HEK293 (cell line): ENCODE results near the gene PP2D1.
"Not testable (repeated sequence)": the region's sequence is repeated elsewhere in the genome, so short reads cannot be mapped to it uniquely, and the experiment has no call there.

ENCODE experiments used
- CTCF ChIA-PET: fragments of 350-600 bp; formaldehyde crosslinking; extraction: SDS; loops from one replicate; lab custom pipeline; 2021; ENCODE audit warnings: antibody characterized with exemption; lab: Yijun Ruan, JAX
- POLR2A ChIA-PET: fragments of 300-600 bp; formaldehyde crosslinking; extraction: SDS; loops from one replicate; lab custom pipeline; 2020; ENCODE audit warnings: antibody characterized with exemption, inconsistent platforms; lab: Yijun Ruan, JAX
- H3K27ac ChIP-seq: fragments of 200-500 bp; sonication (Bioruptor generic); 2 replicates; pipeline ENCODE4 v1.5.1; 2014; ENCODE audit warnings: low read depth, low read length, control low read depth, inconsistent platforms; ENCODE audit errors: extremely low read depth
- H3K36me3 ChIP-seq, 2 experiments: fragments of 200-500 bp in 1 of 2; sonication (Bioruptor generic) in 1 of 2; 1 replicate in 1 of 2; 2 replicates in 1 of 2; pipeline ENCODE4 v1.5.1; 2014 to 2017; ENCODE audit warnings: inconsistent platforms in 2 of 2, low read length in 2 of 2; ENCODE audit not compliant: control insufficient read depth in 2 of 2, insufficient read depth in 1 of 2
- H3K4me1 ChIP-seq: fragments of 200-500 bp; sonication (Bioruptor generic); 2 replicates; pipeline ENCODE4 v1.5.1; 2014; ENCODE audit warnings: mild to moderate bottlenecking, low read length, inconsistent platforms; ENCODE audit not compliant: control insufficient read depth, insufficient read depth
- H3K4me3 ChIP-seq: 2 replicates; pipeline ENCODE4 v1.5.1; 2011; ENCODE audit warnings: low read depth, mild to moderate bottlenecking, control low read depth, low read length, moderate library complexity
- H3K9me3 ChIP-seq: fragments of 200-500 bp; sonication (Bioruptor generic); 2 replicates; pipeline ENCODE4 v1.5.1; 2014; ENCODE audit warnings: low read depth, low read length, inconsistent platforms; ENCODE audit not compliant: control insufficient read depth, insufficient read depth
- ATF2 ChIP-seq: fragments of 450-650 bp; formaldehyde crosslinking; IDR thresholded peaks from 2 replicates; pipeline ENCODE4 v1.5.1; 2016; ENCODE audit warnings: missing biosample characterization, missing genetic modification characterization, low read depth
- GLIS2 ChIP-seq: fragments of 450-650 bp; formaldehyde crosslinking; IDR thresholded peaks from 2 replicates; pipeline ENCODE4 v1.5.1; 2016; ENCODE audit warnings: missing biosample characterization, missing genetic modification characterization
- KLF1 ChIP-seq: fragments of 450-650 bp; formaldehyde crosslinking; IDR thresholded peaks from 2 replicates; pipeline ENCODE4 v1.5.1; 2016; ENCODE audit warnings: missing biosample characterization, missing genetic modification characterization
- SCRT1 ChIP-seq: fragments of 450-650 bp; formaldehyde crosslinking; IDR thresholded peaks from 2 replicates; pipeline ENCODE4 v1.5.1; 2016; ENCODE audit warnings: missing biosample characterization, missing genetic modification characterization, borderline replicate concordance
- SP3 ChIP-seq: fragments of 450-650 bp; formaldehyde crosslinking; IDR thresholded peaks from 2 replicates; pipeline ENCODE4 v1.5.1; 2016; ENCODE audit warnings: missing biosample characterization, missing genetic modification characterization
- ZBTB44 ChIP-seq: fragments of 450-650 bp; IDR thresholded peaks from 2 replicates; pipeline ENCODE4 v1.5.1; 2018; ENCODE audit warnings: missing biosample characterization, mild to moderate bottlenecking, missing genetic modification characterization
- ZEB2 ChIP-seq: fragments of 450-650 bp; formaldehyde crosslinking; IDR thresholded peaks from 2 replicates; pipeline ENCODE4 v1.5.1; 2016; ENCODE audit warnings: missing biosample characterization, missing genetic modification characterization
- ZNF10 ChIP-seq: fragments of 450-650 bp; formaldehyde crosslinking; IDR thresholded peaks from 2 replicates; pipeline ENCODE4 v1.5.1; 2017; ENCODE audit warnings: missing biosample characterization, missing genetic modification characterization
- ZNF2 ChIP-seq: fragments of 450-650 bp; formaldehyde crosslinking; IDR thresholded peaks from 2 replicates; pipeline ENCODE4 v1.5.1; 2016; ENCODE audit warnings: missing biosample characterization, missing genetic modification characterization
- ZNF202 ChIP-seq: fragments of 450-650 bp; formaldehyde crosslinking; IDR thresholded peaks from 2 replicates; pipeline ENCODE4 v1.5.1; 2016; ENCODE audit warnings: missing biosample characterization, missing genetic modification characterization, borderline replicate concordance
- ZNF302 ChIP-seq: fragments of 450-650 bp; formaldehyde crosslinking; IDR thresholded peaks from 2 replicates; pipeline ENCODE4 v1.5.1; 2016; ENCODE audit warnings: missing biosample characterization, missing genetic modification characterization, low read depth
- ZNF404 ChIP-seq: fragments of 450-650 bp; formaldehyde crosslinking; IDR thresholded peaks from 2 replicates; pipeline ENCODE4 v1.5.1; 2017; ENCODE audit warnings: missing biosample characterization, missing genetic modification characterization
- ZNF555 ChIP-seq: fragments of 450-650 bp; formaldehyde crosslinking; conservative IDR thresholded peaks from 2 replicates; pipeline ENCODE4 v1.5.1; 2017; ENCODE audit warnings: missing biosample characterization, mild to moderate bottlenecking, missing genetic modification characterization, inconsistent platforms
- ZNF654 ChIP-seq: fragments of 450-650 bp; formaldehyde crosslinking; IDR thresholded peaks from 2 replicates; pipeline ENCODE4 v1.5.1; 2016; ENCODE audit warnings: low read depth, missing biosample characterization, missing genetic modification characterization
- ZNF658 ChIP-seq: fragments of 450-650 bp; formaldehyde crosslinking; IDR thresholded peaks from 2 replicates; pipeline ENCODE4; 2016; ENCODE audit warnings: missing biosample characterization, missing genetic modification characterization
- ZNF664 ChIP-seq: fragments of 450-650 bp; formaldehyde crosslinking; IDR thresholded peaks from 2 replicates; pipeline ENCODE4 v1.5.1; 2016; ENCODE audit warnings: missing biosample characterization, missing genetic modification characterization
- TF ChIP-seq, protein P1 (sequence below): fragments of 450-650 bp; formaldehyde crosslinking; IDR thresholded peaks from 2 replicates; pipeline ENCODE4 v1.5.1; 2016; ENCODE audit warnings: missing biosample characterization, missing genetic modification characterization
- TF ChIP-seq, protein P2 (sequence below): fragments of 450-650 bp; formaldehyde crosslinking; IDR thresholded peaks from 2 replicates; pipeline ENCODE4 v1.5.1; 2016; ENCODE audit warnings: missing biosample characterization, missing genetic modification characterization, borderline replicate concordance
- TF ChIP-seq, protein P3 (sequence below): fragments of 450-650 bp; IDR thresholded peaks from 2 replicates; pipeline ENCODE4 v1.5.1; 2018; ENCODE audit warnings: missing biosample characterization, missing genetic modification characterization

PP2D1 gene

DNA sequence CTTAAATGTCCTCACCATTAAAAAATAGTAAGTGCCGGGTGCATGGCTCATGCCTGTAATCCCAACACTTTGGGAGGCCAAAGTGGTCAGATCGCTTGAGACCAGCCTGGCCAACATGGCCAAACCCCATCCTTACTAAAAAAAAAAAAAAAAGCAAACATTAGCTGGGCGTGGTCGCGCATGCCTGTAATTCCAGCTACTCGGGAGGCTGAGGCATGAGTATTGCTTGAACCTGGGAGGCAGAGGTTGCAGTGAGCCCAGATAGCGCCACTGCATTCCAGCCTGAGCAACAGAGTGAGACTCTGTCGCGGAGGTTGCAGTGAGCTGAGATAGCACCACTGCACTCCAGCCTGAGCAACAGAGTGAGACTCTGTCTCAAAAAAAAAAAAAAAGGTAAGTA lies 54.7 kb downstream of the PP2D1 start:
- H3K27ac ChIP-seq, H3K4me3 ChIP-seq, H3K4me1 ChIP-seq, H3K9me3 ChIP-seq, POLR2A ChIA-PET: not testable (repeated sequence)
- peaks cover 36 to 60% of the 10 kb centered on the region in 2 experiments for H3K36me3 ChIP-seq
- CTCF ChIA-PET, result interaction anchor here (1.4 kb wide), 1 partner anchor 71 kb away, joined by 7 read pairs; no protein-coding TSS in a partner anchor
- TF ChIP-seq KLF1 (tag by site-specific recombination) (peak; percentile 50; the same call in 1 of the 2 replicates), ZNF202 (tag by site-specific recombination) (0 out of 2 replicates have a peak, but pooled peaks have one; percentile 18)

- TF ChIP-seq ZNF555 (tag by site-specific recombination) (no peak), ZNF10 (no peak), SP3 (tag by site-specific recombination) (no peak), ZNF2 (tag by site-specific recombination) (no peak)
- TF ChIP-seq, protein P1, sequence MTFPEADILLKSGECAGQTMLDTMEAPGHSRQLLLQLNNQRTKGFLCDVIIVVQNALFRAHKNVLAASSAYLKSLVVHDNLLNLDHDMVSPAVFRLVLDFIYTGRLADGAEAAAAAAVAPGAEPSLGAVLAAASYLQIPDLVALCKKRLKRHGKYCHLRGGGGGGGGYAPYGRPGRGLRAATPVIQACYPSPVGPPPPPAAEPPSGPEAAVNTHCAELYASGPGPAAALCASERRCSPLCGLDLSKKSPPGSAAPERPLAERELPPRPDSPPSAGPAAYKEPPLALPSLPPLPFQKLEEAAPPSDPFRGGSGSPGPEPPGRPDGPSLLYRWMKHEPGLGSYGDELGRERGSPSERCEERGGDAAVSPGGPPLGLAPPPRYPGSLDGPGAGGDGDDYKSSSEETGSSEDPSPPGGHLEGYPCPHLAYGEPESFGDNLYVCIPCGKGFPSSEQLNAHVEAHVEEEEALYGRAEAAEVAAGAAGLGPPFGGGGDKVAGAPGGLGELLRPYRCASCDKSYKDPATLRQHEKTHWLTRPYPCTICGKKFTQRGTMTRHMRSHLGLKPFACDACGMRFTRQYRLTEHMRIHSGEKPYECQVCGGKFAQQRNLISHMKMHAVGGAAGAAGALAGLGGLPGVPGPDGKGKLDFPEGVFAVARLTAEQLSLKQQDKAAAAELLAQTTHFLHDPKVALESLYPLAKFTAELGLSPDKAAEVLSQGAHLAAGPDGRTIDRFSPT (tag by site-specific recombination), result no peak
- ChIA-PET CTCF (no interaction called here), POLR2A (no interaction called here)
- no peak overlapping the region for H3K27ac ChIP-seq
- no peaks in the 10 kb centered on the region for H3K9me3 ChIP-seq
- peaks cover 49 to 63% of the 10 kb centered on the region in 2 experiments for H3K36me3 ChIP-seq
- no peaks in the 10 kb centered on the region for H3K4me1 ChIP-seq
- H3K4me3 ChIP-seq, result no peak overlapping the region
These were observed 57.4 kb downstream of the PP2D1 start for GRCh38 chr3:19954676-19955075.

DNA sequence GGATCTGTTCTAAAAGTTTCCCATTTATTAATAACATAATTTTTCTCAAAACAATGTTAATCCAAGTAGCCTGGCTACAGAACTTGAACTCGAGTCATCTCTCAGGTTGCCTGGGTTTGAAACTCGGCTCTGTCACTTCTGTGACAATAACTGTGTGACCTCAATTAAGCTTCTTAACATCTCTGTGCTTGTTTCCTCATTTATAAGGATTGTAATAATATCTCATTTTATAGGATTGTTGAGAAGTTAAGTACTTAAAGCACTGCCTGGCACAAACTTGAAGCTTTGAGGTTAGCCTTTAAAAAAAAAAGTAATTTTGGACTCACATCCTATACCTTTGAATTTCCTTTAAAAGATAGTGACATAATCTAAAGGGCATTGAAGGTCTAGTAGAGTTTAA lies 61.7 kb downstream of the PP2D1 start:
- peak; percentile 78 for TF ChIP-seq ZNF664 (tag by site-specific recombination)
- TF ChIP-seq ZNF654 (tag by site-specific recombination), result no peak
- no peak for TF ChIP-seq GLIS2 (tag by site-specific recombination)
- TF ChIP-seq ZNF658 (tag by site-specific recombination), result no peak
- Histone ChIP-seq H3K36me3 (peaks cover 31 to 43% of the 10 kb centered on the region in 2 experiments), H3K27ac (no peak overlapping the region), H3K9me3 (no peaks in the 10 kb centered on the region), H3K4me1 (peaks cover 5% of the 10 kb centered on the region; the same call in 1 of the 2 replicates), H3K4me3 (no peak overlapping the region)
- ChIA-PET CTCF (no interaction called here), POLR2A (no interaction called here)

GRCh38 chr3:19948226-19948591 lies 63.9 kb downstream of the PP2D1 start:
- Histone ChIP-seq H3K9me3 (no peaks in the 10 kb centered on the region), H3K4me3 (peak overlapping the region; percentile 81), H3K27ac (0 out of 2 replicates have a peak overlapping the region, but pooled peaks have one; percentile 92), H3K36me3 (peaks cover 17 to 22% of the 10 kb centered on the region in 2 experiments), H3K4me1 (peaks cover 5% of the 10 kb centered on the region; the same call in 1 of the 2 replicates)
- POLR2A ChIA-PET, result interaction anchor here (0.5 to 0.7 kb wide), 2 partner anchors 15 to 59 kb away, joined by 3 to 4 read pairs; no protein-coding TSS in a partner anchor
- CTCF ChIA-PET, result no interaction called here
- TF ChIP-seq ZBTB44 (tag by site-specific recombination), result no peak
- TF ChIP-seq, protein P2, sequence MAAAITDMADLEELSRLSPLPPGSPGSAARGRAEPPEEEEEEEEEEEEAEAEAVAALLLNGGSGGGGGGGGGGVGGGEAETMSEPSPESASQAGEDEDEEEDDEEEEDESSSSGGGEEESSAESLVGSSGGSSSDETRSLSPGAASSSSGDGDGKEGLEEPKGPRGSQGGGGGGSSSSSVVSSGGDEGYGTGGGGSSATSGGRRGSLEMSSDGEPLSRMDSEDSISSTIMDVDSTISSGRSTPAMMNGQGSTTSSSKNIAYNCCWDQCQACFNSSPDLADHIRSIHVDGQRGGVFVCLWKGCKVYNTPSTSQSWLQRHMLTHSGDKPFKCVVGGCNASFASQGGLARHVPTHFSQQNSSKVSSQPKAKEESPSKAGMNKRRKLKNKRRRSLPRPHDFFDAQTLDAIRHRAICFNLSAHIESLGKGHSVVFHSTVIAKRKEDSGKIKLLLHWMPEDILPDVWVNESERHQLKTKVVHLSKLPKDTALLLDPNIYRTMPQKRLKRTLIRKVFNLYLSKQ, result no peak
- TF ChIP-seq, protein P3, sequence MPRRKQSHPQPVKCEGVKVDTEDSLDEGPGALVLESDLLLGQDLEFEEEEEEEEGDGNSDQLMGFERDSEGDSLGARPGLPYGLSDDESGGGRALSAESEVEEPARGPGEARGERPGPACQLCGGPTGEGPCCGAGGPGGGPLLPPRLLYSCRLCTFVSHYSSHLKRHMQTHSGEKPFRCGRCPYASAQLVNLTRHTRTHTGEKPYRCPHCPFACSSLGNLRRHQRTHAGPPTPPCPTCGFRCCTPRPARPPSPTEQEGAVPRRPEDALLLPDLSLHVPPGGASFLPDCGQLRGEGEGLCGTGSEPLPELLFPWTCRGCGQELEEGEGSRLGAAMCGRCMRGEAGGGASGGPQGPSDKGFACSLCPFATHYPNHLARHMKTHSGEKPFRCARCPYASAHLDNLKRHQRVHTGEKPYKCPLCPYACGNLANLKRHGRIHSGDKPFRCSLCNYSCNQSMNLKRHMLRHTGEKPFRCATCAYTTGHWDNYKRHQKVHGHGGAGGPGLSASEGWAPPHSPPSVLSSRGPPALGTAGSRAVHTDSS, result no peak
- no peak for TF ChIP-seq ZEB2
- no peak for TF ChIP-seq ATF2 (tag by site-specific recombination)
- no peak for TF ChIP-seq ZNF404 (tag by site-specific recombination)
- TF ChIP-seq SCRT1 (tag by site-specific recombination), result no peak
- no peak for TF ChIP-seq ZNF302
